ENCODE data around the gene PRF1.

PRF1 gene

DNA sequence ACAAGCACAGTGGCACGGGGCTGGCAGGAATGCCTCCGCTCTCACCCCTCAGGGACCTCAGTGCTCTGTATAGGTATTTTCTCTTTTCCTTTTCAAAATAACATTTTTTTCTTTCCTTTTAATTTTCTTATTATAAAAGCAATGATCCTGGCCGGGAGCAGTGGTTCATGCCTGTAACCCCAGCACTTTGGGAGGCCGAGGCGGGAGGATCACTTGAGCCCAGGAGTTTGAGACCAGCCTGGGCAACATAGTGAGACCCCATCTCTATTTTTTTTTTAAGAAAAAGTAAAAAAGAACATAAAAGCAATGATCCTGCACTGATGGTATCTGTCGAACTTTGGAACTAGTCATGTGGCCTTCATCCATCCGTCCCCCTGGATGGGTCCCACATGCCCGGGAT, 3.2 kb downstream of the PRF1 start:
- no peak for TF ChIP-seq CTCF (IDR thresholded peaks at IDR 0.05)
- no peaks in the 10 kb centered on the region for H3K4me1 ChIP-seq (ENCODE audit: control insufficient read depth in 1 of 2, insufficient read depth in 1 of 2, low read depth in 1 of 2, low read length in 1 of 2)
- H3K27ac ChIP-seq: no peak overlapping the region
- H3K4me3 ChIP-seq (ENCODE audit: low read depth in 1 of 2, low read length in 1 of 2): no peak overlapping the region
- H3K27me3 ChIP-seq: no peaks in the 10 kb centered on the region
- H3K36me3 ChIP-seq: no peaks in the 10 kb centered on the region
- H3K9me3 ChIP-seq: no peaks in the 10 kb centered on the region

DNA sequence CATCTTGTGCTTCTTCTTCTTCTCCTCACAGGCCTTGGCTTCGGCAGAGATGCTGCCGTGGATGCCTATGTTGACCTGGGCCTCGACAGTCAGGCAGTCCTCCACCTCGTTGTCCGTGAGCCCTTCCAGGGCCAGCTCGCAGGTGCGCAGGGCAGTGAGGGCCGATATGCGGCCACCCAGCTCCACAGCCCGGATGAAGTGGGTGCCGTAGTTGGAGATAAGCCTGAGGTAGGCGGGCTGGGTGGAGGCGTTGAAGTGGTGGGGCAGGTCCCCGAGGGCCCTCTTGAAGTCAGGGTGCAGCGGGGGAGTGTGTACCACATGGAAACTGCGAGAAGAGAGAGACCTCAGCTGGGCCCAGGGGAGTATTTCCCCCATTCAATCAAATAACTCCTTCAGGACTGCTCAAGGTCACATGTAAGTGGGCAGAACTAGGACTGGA, 3.7 kb downstream of the PRF1 start:
- H3K4me3 ChIP-seq (ENCODE audit: low read depth in 1 of 2, low read length in 1 of 2): no peak overlapping the region
- H3K4me1 ChIP-seq (ENCODE audit: control insufficient read depth in 1 of 2, insufficient read depth in 1 of 2, low read depth in 1 of 2, low read length in 1 of 2): no peaks in the 10 kb centered on the region
- no peak overlapping the region for H3K27ac ChIP-seq
- no peaks in the 10 kb centered on the region for H3K27me3 ChIP-seq
- H3K36me3 ChIP-seq: no peaks in the 10 kb centered on the region
- no peak for TF ChIP-seq CTCF (IDR thresholded peaks at IDR 0.05)
- no peaks in the 10 kb centered on the region for H3K9me3 ChIP-seq

GRCh38 chr10:70597856-70598815, 4.4 kb downstream of the PRF1 start:
- Histone ChIP-seq H3K36me3 (no peaks in the 10 kb centered on the region), H3K27me3 (peaks cover 4% of the 10 kb centered on the region), H3K4me1 (ENCODE audit: control insufficient read depth in 1 of 2, insufficient read depth in 1 of 2, low read depth in 1 of 2, low read length in 1 of 2) (no peaks in the 10 kb centered on the region), H3K4me3 (ENCODE audit: low read depth in 1 of 2, low read length in 1 of 2) (no peak overlapping the region), H3K27ac (no peak overlapping the region), H3K9me3 (no peaks in the 10 kb centered on the region)
- no peak for TF ChIP-seq CTCF (IDR thresholded peaks at IDR 0.05)

DNA sequence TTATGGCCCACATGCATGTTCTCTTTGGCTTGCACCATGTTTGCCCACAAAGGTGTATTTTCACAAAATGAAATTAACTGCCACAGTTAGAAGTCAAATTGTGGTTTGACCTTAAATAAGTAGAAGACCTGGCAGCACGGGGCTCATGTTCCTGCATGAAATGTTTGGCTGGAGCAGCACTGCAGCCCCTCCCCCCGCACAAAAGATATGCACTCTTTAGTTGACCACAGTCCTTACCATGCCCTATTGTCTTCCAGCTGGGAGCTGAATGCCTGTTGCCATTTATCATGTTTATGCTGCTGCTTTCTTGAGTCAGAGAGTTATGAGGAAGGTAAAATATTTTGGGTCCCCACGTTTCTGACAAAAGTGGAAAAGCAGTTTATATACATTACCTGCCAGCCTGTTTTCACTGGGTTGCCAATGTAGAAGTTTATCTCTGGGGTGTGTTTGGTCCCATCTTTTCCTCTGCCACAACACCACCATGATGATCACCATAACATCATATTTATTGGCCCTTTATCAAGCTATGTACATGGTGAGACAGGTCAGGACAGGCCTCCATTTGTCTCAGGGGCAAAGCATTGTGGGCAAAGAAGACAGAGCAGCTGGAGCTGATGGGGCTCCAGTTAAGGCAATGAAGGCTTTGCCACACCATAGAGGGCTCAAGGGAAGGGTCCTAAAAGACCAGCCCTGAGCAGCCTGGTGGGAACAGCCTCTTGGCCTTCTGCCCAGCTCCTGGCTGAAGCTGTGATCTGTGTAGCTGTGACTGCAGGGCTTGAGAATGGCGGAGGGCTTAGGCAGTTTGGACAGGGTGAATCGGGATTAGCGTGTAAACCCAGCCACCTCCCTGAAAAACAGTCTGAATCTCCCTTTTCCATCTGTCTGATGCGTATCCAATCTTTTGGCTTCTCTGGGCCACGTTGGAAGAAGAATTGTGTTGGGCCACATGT, 5.4 kb downstream of the PRF1 start:
- H3K4me1 ChIP-seq (ENCODE audit: control insufficient read depth in 1 of 2, insufficient read depth in 1 of 2, low read depth in 1 of 2, low read length in 1 of 2): no peaks in the 10 kb centered on the region
- no peak overlapping the region for H3K4me3 ChIP-seq (ENCODE audit: low read depth in 1 of 2, low read length in 1 of 2)
- H3K9me3 ChIP-seq: no peaks in the 10 kb centered on the region
- no peaks in the 10 kb centered on the region for H3K36me3 ChIP-seq
- no peak overlapping the region for H3K27ac ChIP-seq
- no peak for TF ChIP-seq CTCF (IDR thresholded peaks at IDR 0.05)
- H3K27me3 ChIP-seq: peaks cover 10% of the 10 kb centered on the region

- peaks cover 10% of the 10 kb centered on the region for H3K27me3 ChIP-seq
- TF ChIP-seq CTCF (IDR thresholded peaks at IDR 0.05): no peak
- H3K9me3 ChIP-seq: no peaks in the 10 kb centered on the region
- H3K27ac ChIP-seq: no peak overlapping the region
- H3K36me3 ChIP-seq: no peaks in the 10 kb centered on the region
- no peaks in the 10 kb centered on the region for H3K4me1 ChIP-seq (ENCODE audit: control insufficient read depth in 1 of 2, insufficient read depth in 1 of 2, low read depth in 1 of 2, low read length in 1 of 2)
- H3K4me3 ChIP-seq (ENCODE audit: low read depth in 1 of 2, low read length in 1 of 2): no peak overlapping the region
Observed at GRCh38 chr10:70596110-70596798, 6.3 kb downstream of the PRF1 start.

All from neutrophil (primary cell).